GM19043 (cell line): ENCODE data around the gene PAWR.

ENCODE experiments used
- ATAC-seq: cut with Tn5 transposase; IDR thresholded peaks from one replicate; pipeline ENCODE4 v1.9.1; 2021; ENCODE audit warnings: low read depth; ENCODE audit not compliant: unreplicated experiment

Gene PAWR

DNA sequence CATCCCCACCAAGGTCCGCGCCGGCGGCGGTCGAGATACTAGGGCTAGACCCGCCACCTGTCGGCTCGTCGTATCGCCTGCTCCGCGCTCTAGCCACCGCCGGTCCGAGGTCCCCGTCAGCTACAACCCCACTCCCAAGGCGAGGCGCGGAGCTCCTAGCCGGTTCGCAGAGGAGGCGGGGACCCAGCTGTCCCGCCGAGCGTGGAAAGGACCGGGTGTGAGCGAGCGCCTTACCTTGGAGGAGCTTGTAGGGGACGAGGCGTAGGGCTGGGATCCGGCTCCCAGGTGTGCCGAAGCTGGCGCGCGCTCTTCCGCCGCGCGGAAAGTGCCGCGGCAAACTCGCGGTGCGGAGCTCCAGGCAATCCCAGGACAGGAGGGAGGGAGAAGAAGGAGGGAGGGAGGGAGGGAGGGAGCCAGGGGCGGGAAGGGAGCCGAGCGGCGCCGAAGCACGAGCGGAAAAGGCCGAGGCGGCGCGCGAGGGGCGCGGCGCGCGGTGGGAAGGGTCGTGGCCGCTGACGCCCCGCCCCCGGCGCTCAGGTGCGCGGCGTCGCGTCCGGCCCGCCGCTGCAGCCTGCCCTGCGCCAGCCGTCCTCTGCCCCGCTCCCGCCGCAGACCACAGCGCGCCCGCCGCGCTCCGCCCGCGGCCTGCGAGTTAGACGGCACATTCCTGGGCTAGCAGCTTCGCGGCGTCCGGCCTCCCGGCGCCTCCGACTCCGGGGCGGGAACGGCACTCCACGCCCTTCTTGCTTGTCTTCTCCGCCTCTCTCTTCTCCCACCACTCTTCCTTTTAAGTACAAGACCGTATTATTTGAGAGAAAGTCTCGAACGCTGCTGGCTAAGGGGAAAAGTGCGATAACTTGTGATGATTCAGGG is at the start of gene PAWR:
Gene PAWR, minus strand, starts transcription at position 327 of the 873 bp plus-strand sequence. CDS start 720 bp downstream, outside the sequence.
- ATAC-seq: peak; percentile 45

DNA sequence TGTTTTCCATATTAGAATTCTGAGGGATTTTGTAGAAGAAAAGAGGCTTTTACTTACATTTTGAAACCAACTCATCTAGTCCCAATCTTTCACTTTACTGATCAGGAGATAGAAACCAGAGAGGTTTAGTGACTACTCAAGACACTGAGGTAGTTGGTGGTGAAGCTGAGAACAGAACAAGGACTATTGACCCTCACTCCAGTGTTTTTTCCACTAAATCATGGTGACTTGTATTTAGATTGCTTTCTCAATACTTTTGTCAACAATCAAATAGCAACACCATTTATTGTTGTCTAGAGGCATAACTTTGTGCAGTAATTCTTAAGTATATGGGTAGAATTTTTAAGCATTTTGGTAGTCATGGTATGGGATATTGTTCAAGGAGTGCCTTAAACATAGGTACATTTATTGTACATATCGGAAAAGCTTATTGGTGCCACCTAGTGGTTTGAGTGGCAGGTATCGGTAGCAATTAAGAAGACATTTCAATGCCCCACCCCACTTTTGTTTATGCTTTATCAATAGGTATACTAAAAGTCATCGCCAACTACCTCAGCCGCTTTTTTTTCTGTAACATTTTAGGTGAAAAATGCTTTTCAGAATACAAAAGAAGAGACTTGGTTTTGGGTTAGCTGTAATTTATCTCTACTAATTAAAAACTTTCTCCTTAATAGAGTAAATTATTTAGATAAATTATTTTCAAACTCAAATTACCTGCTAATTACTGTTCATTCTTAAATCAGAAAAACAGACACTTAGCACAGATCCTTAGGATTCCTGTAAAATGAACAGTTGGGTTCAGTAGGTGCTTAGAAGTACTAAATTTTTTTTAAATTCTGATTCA is 47.3 kb upstream of the PAWR start:
- ATAC-seq: peak; percentile 90

- ATAC-seq: no peak
Measured at GRCh38 chr12:79732638-79733037, 41.9 kb upstream of the PAWR start.

- no peak for ATAC-seq
Measured at GRCh38 chr12:79725987-79726386, 35.2 kb upstream of the PAWR start.

GRCh38 chr12:79717006-79717405 is 26.2 kb upstream of the PAWR start:
- ATAC-seq: no peak

DNA sequence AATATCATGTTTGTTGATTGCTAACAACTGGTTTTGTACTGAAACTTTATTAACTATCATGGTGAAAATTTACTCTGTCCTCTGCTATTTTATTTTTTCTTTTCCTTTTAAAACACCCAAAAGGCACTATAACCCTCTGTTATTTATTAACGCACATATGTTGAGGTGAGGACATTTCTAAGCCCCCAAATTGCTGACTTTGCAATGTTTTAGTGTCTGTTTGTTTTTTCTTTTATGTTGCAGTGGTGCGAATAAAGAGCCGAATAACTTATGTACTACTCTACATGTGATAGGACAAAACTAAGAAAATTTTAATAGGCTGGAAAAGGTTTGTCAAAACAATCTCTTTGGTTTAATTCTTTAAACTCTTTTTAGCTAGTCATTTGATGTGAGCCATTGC is 24.5 kb upstream of the PAWR start:
- no peak for ATAC-seq

GRCh38 chr12:79710707-79711483 is 20.1 kb upstream of the PAWR start:
- ATAC-seq: no peak

- no peak for ATAC-seq
Measured at GRCh38 chr12:79707830-79708229, 17.1 kb upstream of the PAWR start.

DNA sequence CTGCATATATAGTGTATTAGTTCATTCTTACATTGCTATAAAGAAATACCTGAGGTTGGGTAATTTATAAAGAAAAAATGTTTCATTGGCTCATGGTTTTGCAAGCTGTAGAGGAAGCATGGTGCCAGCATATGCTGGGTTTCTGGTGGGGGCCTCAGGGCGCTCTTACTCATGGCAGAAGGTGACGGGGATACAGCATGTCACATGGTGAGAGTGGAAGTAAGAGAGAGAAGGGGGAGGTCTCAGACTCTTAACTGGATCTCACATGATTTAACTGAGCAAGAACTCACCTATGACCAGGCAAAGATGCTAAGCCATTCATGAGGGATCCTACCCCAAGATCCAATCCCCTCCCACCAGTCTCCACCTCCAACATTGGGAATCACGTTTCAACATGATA is 15.9 kb upstream of the PAWR start:
- no peak for ATAC-seq

- ATAC-seq: no peak
Measured at GRCh38 chr12:79706156-79706555, 15.4 kb upstream of the PAWR start.

GRCh38 chr12:79698966-79699365 is 8.2 kb upstream of the PAWR start:
- ATAC-seq: no peak

- ATAC-seq: no peak
Measured at GRCh38 chr12:79696416-79696815, 5.7 kb upstream of the PAWR start.

DNA sequence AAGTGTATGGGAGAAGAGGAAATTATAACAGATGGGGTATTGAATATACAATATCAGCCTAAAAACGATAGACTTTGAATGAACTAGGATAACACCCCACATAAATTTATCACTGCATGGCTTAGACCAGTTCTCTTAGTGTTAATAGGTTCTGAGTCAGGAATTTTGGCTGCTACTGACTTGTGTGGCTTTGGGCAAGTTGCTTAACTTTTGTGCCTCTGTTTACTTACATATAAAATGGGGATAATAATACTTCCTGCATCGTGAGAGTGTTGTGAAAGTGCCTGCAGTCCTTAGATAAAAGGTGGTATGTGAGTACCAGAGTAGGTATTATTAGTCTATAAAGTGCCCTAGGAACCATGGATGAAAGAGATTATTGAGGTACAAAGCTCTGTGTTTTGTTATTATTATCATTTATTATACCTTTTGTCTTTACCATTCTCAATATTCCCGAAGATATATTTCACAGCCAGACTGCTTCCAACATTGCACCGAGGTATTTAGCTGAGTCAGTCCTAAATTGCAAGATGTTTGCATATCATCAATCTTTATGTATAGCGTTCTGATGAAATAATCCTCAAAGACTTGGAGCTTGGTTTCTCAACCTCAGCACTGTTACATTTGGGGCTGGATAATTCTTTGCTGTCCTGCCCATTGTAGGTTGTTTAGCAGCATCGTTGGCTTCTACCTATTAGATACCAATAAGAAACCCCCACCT is 2.3 kb upstream of the PAWR start:
- ATAC-seq: no peak

DNA sequence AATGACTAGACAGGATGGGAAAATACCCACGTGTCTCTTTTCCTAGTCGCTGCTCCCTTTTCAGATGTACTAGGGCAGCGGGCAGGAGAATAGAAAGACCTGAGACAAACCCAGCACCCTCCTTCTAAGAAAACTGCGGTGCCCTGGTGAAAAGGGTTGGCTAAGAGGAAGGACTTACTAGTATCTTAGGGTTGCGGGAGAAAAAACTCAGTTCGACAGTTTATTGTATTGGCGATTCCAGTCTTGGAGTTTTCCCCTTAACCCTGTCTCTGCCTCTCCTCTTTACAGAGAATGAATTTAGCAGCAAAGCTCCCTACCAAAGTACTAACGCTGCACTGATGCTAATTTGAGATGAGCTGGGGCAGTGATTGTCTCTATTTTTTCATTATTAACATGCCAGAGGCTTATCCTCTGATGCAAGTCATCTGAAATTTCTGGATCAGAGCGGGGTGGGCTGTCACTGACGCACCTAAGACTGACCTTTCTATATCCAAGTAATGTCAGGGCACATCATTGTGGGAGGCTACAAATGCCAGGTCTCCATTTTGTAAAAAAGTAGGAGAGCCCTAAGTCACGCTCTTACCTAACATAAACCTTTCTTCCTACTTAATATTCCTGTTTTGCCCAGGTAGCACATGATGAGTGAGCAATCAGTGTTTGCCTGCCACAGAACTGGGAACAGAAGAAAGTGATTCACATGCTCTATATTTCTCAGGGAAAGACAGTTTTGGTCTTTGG is 916 bp upstream of the PAWR start:
- no peak for ATAC-seq

- peak; percentile 17 for ATAC-seq
Measured at GRCh38 chr12:79690142-79690637, 574 bp downstream of the PAWR start.

- ATAC-seq: peak; percentile 14
Measured at GRCh38 chr12:79689477-79690141, 1.2 kb downstream of the PAWR start.

GRCh38 chr12:79689061-79689476 is 1.7 kb downstream of the PAWR start:
- no peak for ATAC-seq

GRCh38 chr12:79688376-79689060 is 2.2 kb downstream of the PAWR start:
- ATAC-seq: peak; percentile 17
